GM12801 (cell line): ENCODE results near the gene HOXA10.

Experiments used
- CTCF ChIP-seq: IDR thresholded peaks from one replicate; pipeline ENCODE4 v1.5.1; 2011; ENCODE audit warnings: control low read depth; ENCODE audit not compliant: insufficient read length; ENCODE audit errors: extremely low read depth

HOXA10 gene

DNA sequence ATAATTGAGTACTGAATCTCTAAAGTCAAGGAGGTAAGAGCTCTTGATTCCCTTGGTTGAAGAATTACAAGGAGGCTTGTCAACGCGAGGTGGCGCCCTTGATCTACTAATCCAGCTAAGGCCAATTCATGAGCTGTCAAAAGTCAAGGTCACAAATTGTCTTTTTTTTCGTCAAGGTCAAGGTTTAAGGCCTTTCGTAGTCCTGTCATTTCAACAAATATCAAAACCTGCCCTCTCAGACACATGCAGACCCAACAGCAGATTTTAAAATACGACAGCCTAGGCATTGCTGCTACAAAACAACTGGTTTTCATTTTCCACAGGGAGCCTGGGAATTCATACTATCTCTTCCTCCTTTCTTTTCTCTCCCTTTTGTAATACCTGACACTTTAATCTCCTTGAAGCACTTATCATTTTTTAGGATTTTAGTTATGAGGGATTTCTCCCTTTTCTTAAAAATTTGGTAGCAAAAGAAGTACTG, 22.2 kb upstream of the HOXA10 start:
- no peak for TF ChIP-seq CTCF

- no peak for TF ChIP-seq CTCF
Observed at GRCh38 chr7:27194686-27195379, 20.7 kb upstream of the HOXA10 start.

GRCh38 chr7:27194002-27194352, 19.9 kb upstream of the HOXA10 start:
- no peak for TF ChIP-seq CTCF

GRCh38 chr7:27193335-27194001, 19.3 kb upstream of the HOXA10 start:
- no peak for TF ChIP-seq CTCF

DNA sequence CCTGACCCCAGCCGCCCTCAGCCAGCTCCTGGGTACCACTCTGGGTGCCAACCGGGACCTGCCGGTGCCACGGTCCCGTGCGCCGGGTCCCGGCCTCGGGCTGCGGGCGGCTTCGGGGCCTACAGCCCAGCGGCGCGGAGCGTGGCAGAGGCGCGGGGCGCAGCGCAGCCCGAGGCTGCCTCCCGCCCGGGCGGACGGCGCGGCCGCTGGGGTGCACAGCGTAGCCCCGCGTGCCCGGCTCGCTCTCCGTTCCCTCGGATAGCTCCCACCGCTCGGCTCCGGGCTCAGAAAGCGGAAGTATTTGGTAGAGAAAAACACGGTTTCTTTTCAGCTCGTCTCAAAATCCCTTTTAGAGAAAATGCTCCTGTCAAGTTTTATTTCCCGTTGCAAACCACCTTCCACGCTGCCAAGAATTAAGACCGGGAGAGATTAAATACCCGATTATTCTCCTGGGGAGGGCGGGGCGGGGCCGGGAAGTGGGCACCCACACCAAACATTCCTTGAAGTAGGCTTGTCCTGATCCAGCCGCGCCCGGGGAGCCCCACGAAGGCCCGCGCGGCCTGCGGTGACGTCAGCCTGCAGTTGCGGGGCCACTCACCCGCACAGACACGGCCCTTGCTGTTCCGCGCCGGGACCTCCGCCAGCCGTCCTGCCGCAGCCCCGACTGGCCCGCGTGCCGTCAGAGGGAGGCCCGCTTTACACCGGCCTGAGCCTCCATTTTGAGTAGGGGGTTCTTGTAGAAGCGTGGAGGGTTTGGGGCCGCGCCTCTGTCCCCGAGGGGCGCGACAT, 18.6 kb upstream of the HOXA10 start:
- no peak for TF ChIP-seq CTCF

DNA sequence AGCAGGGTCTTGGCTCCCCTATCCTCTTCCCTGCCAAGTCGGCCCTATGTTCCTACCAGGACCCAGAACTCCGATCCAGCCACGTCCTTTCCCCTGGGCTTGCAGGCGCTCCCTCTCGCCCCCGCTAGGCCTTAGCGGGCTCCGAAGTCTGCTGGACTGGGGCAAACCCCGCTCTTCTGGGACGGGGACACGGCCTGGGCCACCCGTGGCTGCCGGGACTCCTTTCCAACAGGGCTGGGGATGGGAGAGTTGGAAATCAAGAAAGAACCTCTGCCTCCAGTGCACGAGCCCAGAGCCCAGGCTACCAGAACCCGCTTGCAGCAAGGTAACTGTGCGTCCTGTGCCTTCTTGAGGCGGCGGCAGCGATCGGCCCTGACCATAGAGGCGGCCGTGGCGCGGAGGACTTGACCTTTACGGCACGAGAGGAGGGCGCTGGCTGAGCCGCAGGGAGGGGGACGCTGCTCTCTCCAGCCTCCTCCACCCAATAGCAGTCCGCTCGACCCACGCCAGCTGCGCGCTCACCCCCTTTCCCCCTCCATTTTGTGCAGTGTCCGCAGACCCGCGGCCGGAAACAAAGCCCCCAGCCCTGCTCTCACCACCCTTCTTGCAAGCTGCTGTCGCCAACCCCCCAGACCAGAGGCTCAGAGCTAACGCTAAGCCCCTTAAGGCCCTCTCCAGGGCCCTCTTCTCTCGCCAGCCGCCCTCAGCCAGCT, 17.9 kb upstream of the HOXA10 start:
- no peak for TF ChIP-seq CTCF

DNA sequence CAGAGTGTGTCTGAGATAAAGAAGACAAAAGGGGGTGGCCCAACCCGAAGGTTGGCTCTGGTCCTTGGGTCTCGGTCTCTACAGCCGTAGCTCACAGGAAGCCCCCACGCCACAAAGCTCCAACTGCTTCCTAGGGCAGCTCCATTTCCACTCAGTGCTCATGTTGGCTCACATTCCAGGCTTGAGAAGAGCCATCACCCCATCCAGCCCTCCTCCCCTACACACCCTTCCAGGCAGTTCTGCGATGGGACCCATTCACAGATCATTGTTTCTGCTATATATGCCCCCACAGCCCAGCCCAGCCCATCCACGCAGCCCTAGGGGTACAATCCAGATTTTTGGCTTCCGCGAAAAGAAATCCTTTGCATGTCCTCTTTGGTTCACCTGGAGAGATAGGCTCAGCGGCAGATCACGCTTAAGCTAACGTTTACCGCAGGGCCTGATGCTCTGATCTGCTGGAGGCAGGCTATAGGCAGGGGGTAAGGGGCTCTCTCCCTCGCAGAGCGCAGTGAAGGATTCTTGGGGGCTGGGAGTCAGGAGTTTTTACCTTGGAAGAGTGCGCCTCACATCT, 17.1 kb upstream of the HOXA10 start:
- no peak for TF ChIP-seq CTCF
